CD14-positive monocyte (primary cell): ENCODE data around the gene PRRT2. TPM values are rescaled to one million over a fixed set of nuclear protein-coding genes. Genes with fewer than 3 reads are reported as not detected.

Experiments used
- DNase-seq, 3 donors: peaks; one replicate each; pipeline ENCODE4 v3.0.0-alpha.2; 2011 to 2022
- H2AFZ ChIP-seq: 2 replicates; pipeline ENCODE4 v1.6.0; 2012; ENCODE audit warnings: mild to moderate bottlenecking, low read depth, low read length, inconsistent platforms; ENCODE audit not compliant: insufficient read depth, poor library complexity, severe bottlenecking
- H3K27ac ChIP-seq, 2 donors: 1 replicate in 1 of 2; 2 replicates in 1 of 2; pipeline ENCODE4 v1.5.1; 2012 to 2013; ENCODE audit warnings: low read length in 2 of 2, control low read depth in 1 of 2, inconsistent platforms in 1 of 2, low read depth in 1 of 2, mild to moderate bottlenecking in 1 of 2
- H3K27me3 ChIP-seq, 2 donors: one replicate each; pipeline versions ENCODE4 v1.6.0 to v1.6.1; 2011 to 2013; ENCODE audit warnings: low read length in 2 of 2; ENCODE audit not compliant: control insufficient read depth in 2 of 2, insufficient read depth in 2 of 2
- H3K36me3 ChIP-seq, 2 donors: replicated peaks in 1 of 2; 1 replicate in 1 of 2; 2 replicates in 1 of 2; pipeline versions ENCODE4 v1.5.1 to v1.6.1; 2012 to 2013; ENCODE audit warnings: low read length in 2 of 2, control low read depth in 1 of 2, inconsistent platforms in 1 of 2, mild to moderate bottlenecking in 1 of 2; ENCODE audit not compliant: insufficient read depth in 2 of 2, control insufficient read depth in 1 of 2
- H3K4me1 ChIP-seq, 2 donors: 1 replicate in 1 of 2; 2 replicates in 1 of 2; pipeline versions ENCODE4 v1.5.1 to v1.6.1; 2012 to 2013; ENCODE audit warnings: low read length in 2 of 2, control low read depth in 1 of 2, inconsistent platforms in 1 of 2, mild to moderate bottlenecking in 1 of 2, moderate library complexity in 1 of 2; ENCODE audit not compliant: insufficient read depth in 2 of 2, control insufficient read depth in 1 of 2
- H3K4me2 ChIP-seq: replicated peaks from 2 replicates; pipeline ENCODE3; 2012; ENCODE audit warnings: low read length, moderate library complexity, mild to moderate bottlenecking; ENCODE audit not compliant: poor library complexity, severe bottlenecking; ENCODE audit errors: extremely low read depth
- H3K4me3 ChIP-seq, 3 experiments: fragments of 200-600 bp in 1 of 3; sonication (generic) in 1 of 3; replicated peaks in 1 of 3; 1 replicate in 2 of 3; 2 replicates in 1 of 3; pipeline ENCODE4 v1.5.1; 2011 to 2013; ENCODE audit warnings: low read length in 3 of 3, mild to moderate bottlenecking in 3 of 3, control low read depth in 2 of 3, low read depth in 2 of 3, inconsistent platforms in 1 of 3, moderate library complexity in 1 of 3
- H3K79me2 ChIP-seq: 2 replicates; pipeline ENCODE4 v1.6.0; 2012; ENCODE audit warnings: mild to moderate bottlenecking, control low read depth, inconsistent platforms, low read length, moderate library complexity; ENCODE audit not compliant: insufficient read depth
- H3K9ac ChIP-seq: 2 replicates; pipeline ENCODE4 v1.6.0; 2017; ENCODE audit warnings: low read length, mild to moderate bottlenecking; ENCODE audit not compliant: insufficient read depth, poor library complexity, severe bottlenecking
- H3K9me3 ChIP-seq, 2 donors: replicated peaks in 1 of 2; 1 replicate in 1 of 2; 2 replicates in 1 of 2; pipeline versions ENCODE4 v1.5.1 to v1.6.1; 2012 to 2013; ENCODE audit warnings: low read length in 2 of 2, control low read depth in 1 of 2; ENCODE audit not compliant: control insufficient read depth in 1 of 2, insufficient read depth in 1 of 2
- H4K20me1 ChIP-seq: 2 replicates; pipeline ENCODE4 v1.6.0; 2012; ENCODE audit warnings: mild to moderate bottlenecking, low read length, control low read depth, moderate library complexity; ENCODE audit not compliant: insufficient read depth
- H3K27ac Mint-ChIP-seq, 7 donors: one replicate each; pipeline ENCODE4 v1.8.0; 2020; ENCODE audit warnings: mild to moderate bottlenecking in 7 of 7, mixed read lengths in 7 of 7, moderate library complexity in 6 of 7, inconsistent platforms in 2 of 7
- H3K27me3 Mint-ChIP-seq, 3 donors: one replicate each; pipeline ENCODE4 v1.8.0; 2021 to 2022; ENCODE audit warnings: low read depth in 3 of 3, mild to moderate bottlenecking in 3 of 3, mixed read lengths in 3 of 3, moderate library complexity in 3 of 3, inconsistent platforms in 1 of 3
- H3K36me3 Mint-ChIP-seq, 2 donors: one replicate each; pipeline ENCODE4 v1.8.0; 2020; ENCODE audit warnings: mixed read lengths in 2 of 2, inconsistent platforms in 1 of 2, mild to moderate bottlenecking in 1 of 2
- H3K4me1 Mint-ChIP-seq: one replicate; pipeline ENCODE4 v1.8.0; 2020; ENCODE audit warnings: mild to moderate bottlenecking, mixed read lengths
- H3K4me3 Mint-ChIP-seq, 2 donors: one replicate each; pipeline ENCODE4 v1.8.0; 2020; ENCODE audit warnings: mild to moderate bottlenecking in 2 of 2, mixed read lengths in 2 of 2, moderate library complexity in 1 of 2
- H3K9me3 Mint-ChIP-seq, 7 donors: one replicate each; pipeline ENCODE4 v1.8.0; 2020 to 2022; ENCODE audit warnings: mixed read lengths in 7 of 7, mild to moderate bottlenecking in 6 of 7, moderate library complexity in 6 of 7, inconsistent platforms in 2 of 7
- WGBS: methylation state at CpG from one replicate; pipeline ENCODE4 v1.1.5; 2013; ENCODE audit warnings: missing lambda C conversion rate; ENCODE audit not compliant: insufficient coverage; 5-methylcytosine and 5-hydroxymethylcytosine counted together
- intact Hi-C, 2 donors: fragments of 100-400 bp; cut with micrococcal nuclease; formaldehyde crosslinking; loops; one replicate each; pipeline versions ENCODE4 v1.15.0 to v1.15.1; 2023
- polyA plus RNA-seq, 3 donors: library from polyadenylated mRNA; depleted of rRNA in 1 of 3; unstranded in 2 of 3; stranded (reverse) in 1 of 3; fragments of 300-500 nt in 2 of 3; fragments of >200 nt in 1 of 3; fragmentation: Illumina TruSeq in 2 of 3; gene quantifications; 1 replicate in 2 of 3; 2 replicates in 1 of 3; pipeline ENCODE4 v1.2.3, GENCODE V29; 2012 to 2021
- TF ChIP-seq, protein P1 (sequence below): fragments of 200-600 bp; IDR thresholded peaks from one replicate; pipeline ENCODE4 v1.8.0; 2022; ENCODE audit warnings: antibody characterized with exemption, mild to moderate bottlenecking

The PRRT2 gene
- polyA plus RNA-seq, 3 donors = 0.04 TPM; not detected in 2

- intact Hi-C loops = no loop called here
- peaks cover 91 to 96% of the 10 kb centered on the region in 2 donors for H3K36me3 ChIP-seq
Observed at GRCh38 chr16:29841631-29842030, 29.6 kb downstream of the PRRT2 start.

GRCh38 chr16:29842732-29843346 lies 30.8 kb downstream of the PRRT2 start:
- no peak overlapping the region for H3K27ac Mint-ChIP-seq
- 96% methylated on average over 7 of the region's 9 CpGs for WGBS
- TF ChIP-seq, protein P1, sequence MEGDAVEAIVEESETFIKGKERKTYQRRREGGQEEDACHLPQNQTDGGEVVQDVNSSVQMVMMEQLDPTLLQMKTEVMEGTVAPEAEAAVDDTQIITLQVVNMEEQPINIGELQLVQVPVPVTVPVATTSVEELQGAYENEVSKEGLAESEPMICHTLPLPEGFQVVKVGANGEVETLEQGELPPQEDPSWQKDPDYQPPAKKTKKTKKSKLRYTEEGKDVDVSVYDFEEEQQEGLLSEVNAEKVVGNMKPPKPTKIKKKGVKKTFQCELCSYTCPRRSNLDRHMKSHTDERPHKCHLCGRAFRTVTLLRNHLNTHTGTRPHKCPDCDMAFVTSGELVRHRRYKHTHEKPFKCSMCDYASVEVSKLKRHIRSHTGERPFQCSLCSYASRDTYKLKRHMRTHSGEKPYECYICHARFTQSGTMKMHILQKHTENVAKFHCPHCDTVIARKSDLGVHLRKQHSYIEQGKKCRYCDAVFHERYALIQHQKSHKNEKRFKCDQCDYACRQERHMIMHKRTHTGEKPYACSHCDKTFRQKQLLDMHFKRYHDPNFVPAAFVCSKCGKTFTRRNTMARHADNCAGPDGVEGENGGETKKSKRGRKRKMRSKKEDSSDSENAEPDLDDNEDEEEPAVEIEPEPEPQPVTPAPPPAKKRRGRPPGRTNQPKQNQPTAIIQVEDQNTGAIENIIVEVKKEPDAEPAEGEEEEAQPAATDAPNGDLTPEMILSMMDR = no peak

More at GRCh38 chr16:29841631-29842030, 29.6 kb downstream of the PRRT2 start:
- Histone ChIP-seq H3K4me1 (no peaks in the 10 kb centered on the region), H3K9ac (no peak overlapping the region), H3K27me3 (no peaks in the 10 kb centered on the region), H3K4me3 (no peak overlapping the region), H4K20me1 (peaks cover 72% of the 10 kb centered on the region), H3K9me3 (no peaks in the 10 kb centered on the region), H3K79me2 (no peaks in the 10 kb centered on the region), H2AFZ (no peak overlapping the region), H3K27ac (no peak overlapping the region), H3K4me2 (no peak overlapping the region)
- Mint-ChIP-seq H3K4me1 (no peaks in the 10 kb centered on the region), H3K4me3 (no peak overlapping the region), H3K9me3 (no peaks in the 10 kb centered on the region), H3K27ac (no peak overlapping the region), H3K36me3 (peaks cover 78 to 96% of the 10 kb centered on the region in 2 donors), H3K27me3 (peaks cover 0 to 1% (median 0%) of the 10 kb centered on the region in 3 donors)
- WGBS = 97% methylated on average over 23 of the region's 23 CpGs
- DNase-seq = no peak
- TF ChIP-seq, protein P1 = no peak

More at GRCh38 chr16:29842732-29843346, 30.8 kb downstream of the PRRT2 start:
- no peak for DNase-seq
- Histone ChIP-seq H3K79me2 (no peaks in the 10 kb centered on the region), H3K4me1 (no peaks in the 10 kb centered on the region), H3K9ac (no peak overlapping the region), H3K27me3 (no peaks in the 10 kb centered on the region), H4K20me1 (peaks cover 70% of the 10 kb centered on the region), H3K27ac (no peak overlapping the region), H3K4me2 (no peak overlapping the region), H2AFZ (no peak overlapping the region), H3K36me3 (peaks cover 91 to 96% of the 10 kb centered on the region in 2 donors), H3K9me3 (no peaks in the 10 kb centered on the region), H3K4me3 (no peak overlapping the region)
- Mint-ChIP-seq H3K9me3 (no peaks in the 10 kb centered on the region), H3K4me3 (no peak overlapping the region), H3K4me1 (no peaks in the 10 kb centered on the region), H3K27me3 (peaks cover 0 to 1% (median 0%) of the 10 kb centered on the region in 3 donors), H3K36me3 (peaks cover 78 to 96% of the 10 kb centered on the region in 2 donors)
- intact Hi-C loops = no loop called here
